ENCODE data around the gene SLC16A7.

The SLC16A7 gene, protein sequence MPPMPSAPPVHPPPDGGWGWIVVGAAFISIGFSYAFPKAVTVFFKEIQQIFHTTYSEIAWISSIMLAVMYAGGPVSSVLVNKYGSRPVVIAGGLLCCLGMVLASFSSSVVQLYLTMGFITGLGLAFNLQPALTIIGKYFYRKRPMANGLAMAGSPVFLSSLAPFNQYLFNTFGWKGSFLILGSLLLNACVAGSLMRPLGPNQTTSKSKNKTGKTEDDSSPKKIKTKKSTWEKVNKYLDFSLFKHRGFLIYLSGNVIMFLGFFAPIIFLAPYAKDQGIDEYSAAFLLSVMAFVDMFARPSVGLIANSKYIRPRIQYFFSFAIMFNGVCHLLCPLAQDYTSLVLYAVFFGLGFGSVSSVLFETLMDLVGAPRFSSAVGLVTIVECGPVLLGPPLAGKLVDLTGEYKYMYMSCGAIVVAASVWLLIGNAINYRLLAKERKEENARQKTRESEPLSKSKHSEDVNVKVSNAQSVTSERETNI

DNA sequence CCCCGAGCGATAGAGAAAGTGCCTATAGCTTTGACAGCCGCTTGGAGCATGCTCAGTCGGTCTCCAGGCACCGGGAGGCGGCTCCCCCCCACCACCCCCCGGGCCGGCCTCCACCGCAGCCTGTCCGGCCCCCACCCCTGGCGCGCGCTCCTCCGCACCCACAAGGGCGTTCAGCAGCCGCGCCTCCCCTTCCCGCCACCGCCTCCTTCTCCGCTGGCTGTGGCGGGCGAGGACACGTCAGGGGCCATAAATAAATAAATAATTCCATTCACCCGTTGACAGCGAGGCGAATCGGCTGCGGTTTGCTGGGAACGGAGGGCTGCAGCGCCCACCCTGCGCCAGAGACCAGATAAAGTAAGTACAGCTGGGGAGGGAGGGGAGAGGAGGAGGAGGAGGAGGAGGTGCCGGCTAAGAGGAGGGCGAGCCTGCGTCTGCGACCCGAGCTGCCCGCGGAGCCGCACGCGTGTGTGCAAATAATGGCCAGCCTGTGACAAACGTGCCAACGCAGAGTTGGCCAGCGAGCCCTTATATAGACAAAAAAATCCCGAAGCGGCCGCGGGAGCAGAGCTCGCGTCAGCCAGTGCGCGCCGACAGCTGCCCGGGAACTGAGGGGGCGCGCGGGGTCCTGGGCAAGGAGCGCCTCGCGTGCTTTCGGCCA is at the start of gene SLC16A7:
Gene SLC16A7 (plus strand): TSS at position 147 of the 658 bp plus-strand sequence. CDS start 108,773 bp downstream, outside the sequence.
- H3K4me3 ChIP-seq (ENCODE audit: low read depth, low read length) = peak within 1 kb of the TSS; percentile 64
- TF ChIP-seq CTCF (IDR thresholded peaks at IDR 0.05; ENCODE audit: control insufficient read depth, extremely low read depth, insufficient read depth) = 0 out of 2 replicates have a peak, but pooled peaks have one; percentile 12
- DNase-seq (ENCODE audit: low read depth) = peak; percentile 63

DNA sequence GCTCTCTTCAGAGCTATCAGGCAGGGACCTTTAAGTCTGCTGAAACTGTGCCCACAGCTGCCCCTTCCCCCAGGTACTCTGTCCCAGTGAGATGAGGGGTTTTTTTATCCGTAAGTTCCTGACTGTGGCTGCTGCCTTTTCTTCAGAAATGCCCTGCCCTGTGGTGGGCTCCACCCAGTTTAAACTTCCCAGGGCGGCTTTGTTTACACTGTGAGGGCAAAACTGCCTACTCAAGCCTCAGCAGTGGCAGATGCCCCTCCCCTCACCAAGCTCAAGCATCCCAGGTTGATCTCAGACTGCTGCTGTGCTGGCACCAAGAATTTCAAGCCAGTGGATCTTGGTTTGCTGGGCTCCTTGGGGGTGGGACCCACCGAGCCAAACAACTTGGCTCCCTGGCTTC is 46.9 kb upstream of the SLC16A7 start:
- no peak overlapping the region for H3K4me3 ChIP-seq (ENCODE audit: low read depth, low read length)
- TF ChIP-seq CTCF (IDR thresholded peaks at IDR 0.05; ENCODE audit: control insufficient read depth, extremely low read depth, insufficient read depth) = no peak
- no peak for DNase-seq (ENCODE audit: low read depth)

GRCh38 chr12:59559696-59560095 is 36.1 kb upstream of the SLC16A7 start:
- no peak for TF ChIP-seq CTCF (IDR thresholded peaks at IDR 0.05; ENCODE audit: control insufficient read depth, extremely low read depth, insufficient read depth)
- H3K4me3 ChIP-seq (ENCODE audit: low read depth, low read length) = no peak overlapping the region
- DNase-seq (ENCODE audit: low read depth) = no peak

GRCh38 chr12:59570145-59570544 is 25.7 kb upstream of the SLC16A7 start:
- no peak for DNase-seq (ENCODE audit: low read depth)
- no peak overlapping the region for H3K4me3 ChIP-seq (ENCODE audit: low read depth, low read length)
- TF ChIP-seq CTCF (IDR thresholded peaks at IDR 0.05; ENCODE audit: control insufficient read depth, extremely low read depth, insufficient read depth) = no peak

DNA sequence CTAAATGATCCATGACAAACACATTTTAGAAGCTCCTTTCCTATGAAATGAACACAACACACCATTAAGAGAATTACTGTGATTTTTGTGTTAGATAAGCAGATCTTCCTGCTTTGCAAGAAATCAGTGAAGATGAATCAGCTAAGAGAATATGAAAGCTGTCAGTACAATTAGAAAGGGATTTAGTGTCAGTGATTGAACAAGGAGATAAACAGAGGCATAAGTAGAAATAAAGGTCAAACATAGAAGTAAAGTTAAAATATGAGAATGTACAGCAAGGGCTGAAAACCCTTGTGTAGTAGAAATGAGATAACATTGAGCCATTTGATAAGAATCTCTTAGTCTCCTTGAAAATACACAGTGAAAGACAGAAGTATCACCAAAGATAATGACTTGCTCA is 21.4 kb upstream of the SLC16A7 start:
- TF ChIP-seq CTCF (IDR thresholded peaks at IDR 0.05; ENCODE audit: control insufficient read depth, extremely low read depth, insufficient read depth) = no peak
- no peak for DNase-seq (ENCODE audit: low read depth)
- H3K4me3 ChIP-seq (ENCODE audit: low read depth, low read length) = no peak overlapping the region

- no peak overlapping the region for H3K4me3 ChIP-seq (ENCODE audit: low read depth, low read length)
- no peak for DNase-seq (ENCODE audit: low read depth)
- no peak for TF ChIP-seq CTCF (IDR thresholded peaks at IDR 0.05; ENCODE audit: control insufficient read depth, extremely low read depth, insufficient read depth)
These were observed 20.0 kb upstream of the SLC16A7 start for GRCh38 chr12:59575826-59576225.
